ENCODE data around the gene DSC1.

DSC1 gene, protein sequence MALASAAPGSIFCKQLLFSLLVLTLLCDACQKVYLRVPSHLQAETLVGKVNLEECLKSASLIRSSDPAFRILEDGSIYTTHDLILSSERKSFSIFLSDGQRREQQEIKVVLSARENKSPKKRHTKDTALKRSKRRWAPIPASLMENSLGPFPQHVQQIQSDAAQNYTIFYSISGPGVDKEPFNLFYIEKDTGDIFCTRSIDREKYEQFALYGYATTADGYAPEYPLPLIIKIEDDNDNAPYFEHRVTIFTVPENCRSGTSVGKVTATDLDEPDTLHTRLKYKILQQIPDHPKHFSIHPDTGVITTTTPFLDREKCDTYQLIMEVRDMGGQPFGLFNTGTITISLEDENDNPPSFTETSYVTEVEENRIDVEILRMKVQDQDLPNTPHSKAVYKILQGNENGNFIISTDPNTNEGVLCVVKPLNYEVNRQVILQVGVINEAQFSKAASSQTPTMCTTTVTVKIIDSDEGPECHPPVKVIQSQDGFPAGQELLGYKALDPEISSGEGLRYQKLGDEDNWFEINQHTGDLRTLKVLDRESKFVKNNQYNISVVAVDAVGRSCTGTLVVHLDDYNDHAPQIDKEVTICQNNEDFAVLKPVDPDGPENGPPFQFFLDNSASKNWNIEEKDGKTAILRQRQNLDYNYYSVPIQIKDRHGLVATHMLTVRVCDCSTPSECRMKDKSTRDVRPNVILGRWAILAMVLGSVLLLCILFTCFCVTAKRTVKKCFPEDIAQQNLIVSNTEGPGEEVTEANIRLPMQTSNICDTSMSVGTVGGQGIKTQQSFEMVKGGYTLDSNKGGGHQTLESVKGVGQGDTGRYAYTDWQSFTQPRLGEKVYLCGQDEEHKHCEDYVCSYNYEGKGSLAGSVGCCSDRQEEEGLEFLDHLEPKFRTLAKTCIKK

GRCh38 chr18:31162825-31163435 is at the start of gene DSC1:
TSS of gene DSC1 (minus strand) at chr18:31162856. CDS start at chr18:31162594, 262 bp downstream.
- Histone ChIP-seq H3K4me3 (ENCODE audit: low read length) (no peak within 1 kb of the TSS), H3K27ac (ENCODE audit: low read depth, low read length) (no peak within 1 kb of the TSS), H3K27me3 (ENCODE audit: control insufficient read depth, insufficient read depth, low read length) (no peaks in the 10 kb centered on the region), H3K36me3 (ENCODE audit: control insufficient read depth, insufficient read depth, low read length) (no peaks in the 10 kb centered on the region), H3K4me1 (ENCODE audit: control insufficient read depth, insufficient read depth, low read length) (no peaks in the 10 kb centered on the region), H3K9ac (ENCODE audit: low read length) (no peak within 1 kb of the TSS)

DNA sequence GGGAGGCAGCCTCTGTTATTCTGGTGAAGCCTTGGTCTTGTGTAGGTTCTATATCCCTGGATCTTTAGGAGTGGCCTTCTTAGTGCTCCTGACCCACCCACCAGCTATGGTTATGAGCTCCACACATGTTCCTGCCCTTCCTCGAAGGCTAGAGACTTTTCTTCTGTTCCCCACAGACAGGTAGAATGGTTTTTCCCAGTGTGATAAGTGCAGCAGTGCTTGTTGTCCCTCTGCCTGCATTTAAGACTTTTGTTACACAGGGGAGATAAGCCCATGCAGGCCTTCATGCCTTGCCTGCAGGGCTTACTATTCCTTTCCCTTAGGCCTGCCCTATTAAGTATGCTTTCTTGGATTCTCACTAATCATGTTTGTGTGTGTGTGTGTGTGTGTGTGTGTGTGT is 48.4 kb upstream of the DSC1 start:
- H3K36me3 ChIP-seq (ENCODE audit: control insufficient read depth, insufficient read depth, low read length): no peaks in the 10 kb centered on the region
- no peak overlapping the region for H3K4me3 ChIP-seq (ENCODE audit: low read length)
- no peak overlapping the region for H3K27ac ChIP-seq (ENCODE audit: low read depth, low read length)
- no peak overlapping the region for H3K9ac ChIP-seq (ENCODE audit: low read length)
- no peaks in the 10 kb centered on the region for H3K4me1 ChIP-seq (ENCODE audit: control insufficient read depth, insufficient read depth, low read length)
- no peaks in the 10 kb centered on the region for H3K27me3 ChIP-seq (ENCODE audit: control insufficient read depth, insufficient read depth, low read length)

DNA sequence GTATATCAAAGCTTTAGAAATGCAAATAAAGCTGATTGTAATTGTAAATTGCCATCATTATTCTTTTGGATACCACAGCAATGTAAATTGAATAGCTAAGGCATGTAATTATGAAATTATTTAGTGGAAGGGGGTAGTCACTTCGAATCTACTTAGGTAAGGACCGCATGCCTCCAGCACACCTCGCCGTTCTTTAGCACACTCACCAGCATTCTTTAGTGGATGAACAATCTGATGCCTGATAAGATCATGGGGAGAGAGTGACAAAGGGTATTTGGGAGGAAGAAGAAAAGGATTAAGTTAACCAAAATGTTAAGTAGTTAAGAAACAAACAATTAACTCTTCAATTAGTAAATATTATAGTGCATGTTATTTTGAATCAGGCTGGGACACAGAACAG is 46.4 kb upstream of the DSC1 start:
- H3K9ac ChIP-seq (ENCODE audit: low read length): no peak overlapping the region
- H3K27me3 ChIP-seq (ENCODE audit: control insufficient read depth, insufficient read depth, low read length): no peaks in the 10 kb centered on the region
- no peaks in the 10 kb centered on the region for H3K36me3 ChIP-seq (ENCODE audit: control insufficient read depth, insufficient read depth, low read length)
- no peak overlapping the region for H3K4me3 ChIP-seq (ENCODE audit: low read length)
- no peak overlapping the region for H3K27ac ChIP-seq (ENCODE audit: low read depth, low read length)
- H3K4me1 ChIP-seq (ENCODE audit: control insufficient read depth, insufficient read depth, low read length): no peaks in the 10 kb centered on the region

- H3K4me3 ChIP-seq (ENCODE audit: low read length): no peak overlapping the region
- H3K4me1 ChIP-seq (ENCODE audit: control insufficient read depth, insufficient read depth, low read length): no peaks in the 10 kb centered on the region
- no peaks in the 10 kb centered on the region for H3K27me3 ChIP-seq (ENCODE audit: control insufficient read depth, insufficient read depth, low read length)
- H3K27ac ChIP-seq (ENCODE audit: low read depth, low read length): no peak overlapping the region
- H3K9ac ChIP-seq (ENCODE audit: low read length): no peak overlapping the region
- H3K36me3 ChIP-seq (ENCODE audit: control insufficient read depth, insufficient read depth, low read length): no peaks in the 10 kb centered on the region
Observed at GRCh38 chr18:31207391-31207790, 44.7 kb upstream of the DSC1 start.

- no peaks in the 10 kb centered on the region for H3K36me3 ChIP-seq (ENCODE audit: control insufficient read depth, insufficient read depth, low read length)
- H3K27me3 ChIP-seq (ENCODE audit: control insufficient read depth, insufficient read depth, low read length): no peaks in the 10 kb centered on the region
- H3K4me1 ChIP-seq (ENCODE audit: control insufficient read depth, insufficient read depth, low read length): no peaks in the 10 kb centered on the region
- no peak overlapping the region for H3K9ac ChIP-seq (ENCODE audit: low read length)
- H3K27ac ChIP-seq (ENCODE audit: low read depth, low read length): no peak overlapping the region
- no peak overlapping the region for H3K4me3 ChIP-seq (ENCODE audit: low read length)
Observed at GRCh38 chr18:31206787-31207381, 44.2 kb upstream of the DSC1 start.

DNA sequence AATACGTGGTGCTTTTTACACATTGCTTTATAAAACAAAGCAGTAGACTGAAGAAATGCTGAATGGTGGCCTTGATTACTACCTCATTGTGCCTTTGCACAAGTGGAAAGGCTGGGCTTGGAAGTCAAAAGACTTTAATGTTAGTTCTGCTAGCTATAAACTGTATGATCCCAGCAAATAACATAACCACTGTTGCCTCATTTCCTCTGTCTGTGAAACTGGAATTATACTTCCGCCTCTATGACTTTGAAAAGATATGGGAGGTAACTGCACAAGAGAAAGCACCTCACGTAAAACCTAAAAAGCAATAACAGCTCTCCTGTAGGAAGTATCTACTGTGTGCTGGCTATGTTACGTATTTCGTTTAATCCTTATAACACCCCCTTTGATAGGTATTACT is 43.4 kb upstream of the DSC1 start:
- H3K36me3 ChIP-seq (ENCODE audit: control insufficient read depth, insufficient read depth, low read length): no peaks in the 10 kb centered on the region
- no peak overlapping the region for H3K9ac ChIP-seq (ENCODE audit: low read length)
- peak overlapping the region; percentile 22 for H3K4me3 ChIP-seq (ENCODE audit: low read length)
- no peaks in the 10 kb centered on the region for H3K4me1 ChIP-seq (ENCODE audit: control insufficient read depth, insufficient read depth, low read length)
- no peak overlapping the region for H3K27ac ChIP-seq (ENCODE audit: low read depth, low read length)
- H3K27me3 ChIP-seq (ENCODE audit: control insufficient read depth, insufficient read depth, low read length): no peaks in the 10 kb centered on the region

DNA sequence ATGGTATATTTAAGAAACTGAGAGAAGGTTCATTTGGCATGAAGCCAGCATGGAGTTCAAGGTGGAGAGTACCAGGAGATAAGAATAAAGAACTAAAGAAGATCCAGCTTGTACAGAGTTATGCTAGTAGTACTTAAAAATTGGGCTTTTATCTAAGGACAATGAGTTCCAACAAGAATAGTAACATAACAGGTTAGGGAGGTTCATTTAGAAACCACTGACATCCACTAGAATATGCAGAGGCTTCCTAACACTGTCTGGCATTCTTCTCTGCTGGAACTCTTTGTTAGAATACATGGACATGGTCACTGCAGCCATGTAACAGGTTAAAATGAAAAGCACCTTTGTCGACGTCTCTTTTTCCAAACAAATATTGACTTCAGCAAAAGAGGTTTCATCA is 42.6 kb upstream of the DSC1 start:
- Histone ChIP-seq H3K4me3 (ENCODE audit: low read length) (no peak overlapping the region), H3K27me3 (ENCODE audit: control insufficient read depth, insufficient read depth, low read length) (no peaks in the 10 kb centered on the region), H3K36me3 (ENCODE audit: control insufficient read depth, insufficient read depth, low read length) (no peaks in the 10 kb centered on the region), H3K9ac (ENCODE audit: low read length) (no peak overlapping the region), H3K4me1 (ENCODE audit: control insufficient read depth, insufficient read depth, low read length) (no peaks in the 10 kb centered on the region), H3K27ac (ENCODE audit: low read depth, low read length) (no peak overlapping the region)

GRCh38 chr18:31204833-31205232 is 42.2 kb upstream of the DSC1 start:
- H3K4me3 ChIP-seq (ENCODE audit: low read length): no peak overlapping the region
- H3K27ac ChIP-seq (ENCODE audit: low read depth, low read length): no peak overlapping the region
- H3K27me3 ChIP-seq (ENCODE audit: control insufficient read depth, insufficient read depth, low read length): no peaks in the 10 kb centered on the region
- no peaks in the 10 kb centered on the region for H3K4me1 ChIP-seq (ENCODE audit: control insufficient read depth, insufficient read depth, low read length)
- H3K36me3 ChIP-seq (ENCODE audit: control insufficient read depth, insufficient read depth, low read length): no peaks in the 10 kb centered on the region
- H3K9ac ChIP-seq (ENCODE audit: low read length): no peak overlapping the region

DNA sequence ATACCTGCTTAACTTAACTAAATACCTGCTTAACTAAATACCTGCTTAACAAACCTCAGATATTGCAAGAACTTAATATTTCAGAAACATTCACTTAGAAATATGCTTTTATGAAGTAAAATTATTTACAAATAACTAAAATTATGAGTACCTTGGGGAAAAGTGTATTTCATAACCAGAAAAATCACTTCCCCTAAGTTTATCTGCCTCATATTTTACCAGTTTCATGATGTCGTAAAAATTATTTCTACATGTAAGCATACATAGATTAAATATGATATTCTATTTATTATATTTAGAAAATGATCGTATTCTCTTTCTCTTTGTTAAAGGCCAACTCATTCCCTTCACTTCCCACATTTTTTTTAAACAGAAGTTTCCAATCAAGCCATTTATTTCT is 41.5 kb upstream of the DSC1 start:
- H3K27me3 ChIP-seq (ENCODE audit: control insufficient read depth, insufficient read depth, low read length): no peaks in the 10 kb centered on the region
- no peaks in the 10 kb centered on the region for H3K4me1 ChIP-seq (ENCODE audit: control insufficient read depth, insufficient read depth, low read length)
- no peak overlapping the region for H3K27ac ChIP-seq (ENCODE audit: low read depth, low read length)
- no peaks in the 10 kb centered on the region for H3K36me3 ChIP-seq (ENCODE audit: control insufficient read depth, insufficient read depth, low read length)
- no peak overlapping the region for H3K4me3 ChIP-seq (ENCODE audit: low read length)
- H3K9ac ChIP-seq (ENCODE audit: low read length): no peak overlapping the region

GRCh38 chr18:31203794-31204148 is 41.1 kb upstream of the DSC1 start:
- no peaks in the 10 kb centered on the region for H3K4me1 ChIP-seq (ENCODE audit: control insufficient read depth, insufficient read depth, low read length)
- H3K36me3 ChIP-seq (ENCODE audit: control insufficient read depth, insufficient read depth, low read length): no peaks in the 10 kb centered on the region
- no peaks in the 10 kb centered on the region for H3K27me3 ChIP-seq (ENCODE audit: control insufficient read depth, insufficient read depth, low read length)
- peak overlapping the region; percentile 17 for H3K4me3 ChIP-seq (ENCODE audit: low read length)
- no peak overlapping the region for H3K27ac ChIP-seq (ENCODE audit: low read depth, low read length)
- no peak overlapping the region for H3K9ac ChIP-seq (ENCODE audit: low read length)

- Histone ChIP-seq H3K27me3 (ENCODE audit: control insufficient read depth, insufficient read depth, low read length) (no peaks in the 10 kb centered on the region), H3K27ac (ENCODE audit: low read depth, low read length) (no peak overlapping the region), H3K4me3 (ENCODE audit: low read length) (no peak overlapping the region), H3K4me1 (ENCODE audit: control insufficient read depth, insufficient read depth, low read length) (no peaks in the 10 kb centered on the region), H3K36me3 (ENCODE audit: control insufficient read depth, insufficient read depth, low read length) (no peaks in the 10 kb centered on the region), H3K9ac (ENCODE audit: low read length) (no peak overlapping the region)
Observed at GRCh38 chr18:31203096-31203793, 40.6 kb upstream of the DSC1 start.
